T-helper 2 cell (primary cell): Measurements from ENCODE around the gene ASB3.
A peak's percentile ranks its signal among the peaks of the same experiment; 100 is the strongest.
"Not testable (repeated sequence)": the region's sequence is repeated elsewhere in the genome, so short reads cannot be mapped to it uniquely, and the experiment has no call there.

ENCODE experiments used
- DNase-seq, 5 experiments: peaks; one replicate each; pipeline versions ENCODE4 v3.0.0 to v3.0.0-alpha.2; 2012 to 2022

ASB3 gene

DNA sequence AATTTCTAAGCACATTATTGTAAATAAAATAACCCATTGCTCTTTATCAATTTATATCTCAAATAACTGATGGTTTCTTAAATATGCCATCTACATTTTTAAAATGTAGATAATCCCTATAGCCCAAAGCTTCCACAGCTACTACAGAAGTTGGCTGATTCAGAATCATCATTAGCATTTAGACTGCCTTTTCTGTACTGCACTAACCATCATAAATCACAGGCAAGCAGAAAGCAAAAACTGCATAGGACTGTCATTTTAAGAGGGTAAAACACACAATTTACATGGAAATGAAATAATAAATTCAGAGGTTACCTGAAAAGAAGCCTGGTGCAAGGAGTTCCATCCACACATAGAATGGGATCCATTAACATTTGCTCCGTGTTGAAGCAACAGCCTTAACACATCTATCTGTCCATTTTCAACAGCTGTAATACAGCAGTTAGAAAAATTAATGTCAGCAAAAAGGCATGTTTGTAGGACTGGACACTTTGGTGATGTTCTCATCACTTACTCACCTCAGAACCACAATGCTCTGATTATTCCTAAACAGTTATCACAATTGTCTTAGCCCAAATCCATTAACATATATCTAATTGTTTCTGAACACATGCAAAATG lies 57.5 kb downstream of the ASB3 start:
- DNase-seq, result no peak

GRCh38 chr2:53727921-53728320 lies 58.8 kb downstream of the ASB3 start:
- DNase-seq, result no peak

GRCh38 chr2:53725662-53726061 lies 61.1 kb downstream of the ASB3 start:
- DNase-seq, result no peak

DNA sequence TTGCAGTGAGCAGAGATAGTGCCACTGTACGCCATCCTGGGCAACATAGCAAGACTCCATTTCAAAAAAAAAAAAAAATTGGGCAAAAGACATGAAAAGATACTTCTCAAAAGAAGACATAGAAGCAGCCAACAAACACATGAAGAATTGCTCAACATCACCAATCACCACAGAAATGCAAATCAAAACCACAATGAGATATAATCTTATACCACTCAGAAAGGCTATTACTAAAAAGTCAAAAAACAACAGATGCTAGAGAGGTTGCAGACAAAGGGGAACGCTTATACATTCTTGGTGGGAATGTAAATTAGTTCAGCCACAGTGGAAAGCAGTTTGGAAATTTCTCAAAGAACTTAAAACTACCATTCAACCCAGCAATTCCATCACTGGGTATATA lies 62.2 kb downstream of the ASB3 start:
- peak in 1 of 5 experiments; percentile 82 for DNase-seq

- not testable (repeated sequence) for DNase-seq
Observed at GRCh38 chr2:53720944-53721343, 65.8 kb downstream of the ASB3 start.

- DNase-seq, result no peak
Observed at GRCh38 chr2:53715568-53715967, 71.2 kb downstream of the ASB3 start.

- no peak for DNase-seq
Observed at GRCh38 chr2:53711271-53711780, 75.4 kb downstream of the ASB3 start.

DNA sequence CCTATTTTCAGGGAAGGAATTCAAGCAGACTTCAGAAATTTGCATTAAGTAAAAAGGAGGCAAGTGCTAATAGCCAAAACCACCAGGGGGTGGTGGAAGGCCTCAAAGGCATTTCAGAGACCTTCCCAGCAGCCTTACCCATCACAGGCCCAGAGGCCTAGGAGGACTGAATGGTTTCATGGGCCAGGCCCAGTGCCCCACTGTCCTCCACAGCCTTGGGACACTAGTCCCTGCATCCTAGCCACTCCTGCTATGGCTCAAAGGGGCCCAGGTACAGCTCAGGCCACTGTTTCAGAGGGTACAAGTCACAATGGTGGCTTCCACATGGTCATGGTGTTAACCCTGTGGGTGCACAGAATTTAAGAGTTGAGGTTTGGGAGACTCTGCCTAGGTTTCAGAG lies 77.8 kb downstream of the ASB3 start:
- no peak for DNase-seq

- no peak for DNase-seq
Observed at GRCh38 chr2:53701221-53701620, 85.5 kb downstream of the ASB3 start.

- no peak for DNase-seq
Observed at GRCh38 chr2:53697686-53698085, 89.1 kb downstream of the ASB3 start.

DNA sequence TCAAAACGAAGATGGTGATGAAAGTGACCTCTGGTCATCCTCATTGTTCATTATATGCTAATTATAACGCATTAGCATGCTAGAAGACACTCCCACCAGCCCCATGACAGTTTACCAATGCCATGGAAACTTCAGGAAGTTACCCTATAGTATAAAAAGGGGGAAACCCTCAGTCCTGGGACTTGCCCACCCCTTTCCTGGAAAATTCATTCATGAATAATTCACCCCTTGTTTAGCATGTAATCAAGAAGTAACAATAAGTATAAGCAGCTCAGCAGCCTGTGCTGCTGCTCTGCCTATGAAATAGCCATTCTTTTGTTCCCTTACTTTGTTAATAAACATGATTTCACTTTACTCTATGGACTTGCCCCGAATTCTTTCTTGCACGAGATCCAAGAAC lies 89.7 kb downstream of the ASB3 start:
- no peak for DNase-seq

- DNase-seq, result no peak
Observed at GRCh38 chr2:53695575-53695974, 91.2 kb downstream of the ASB3 start.

DNA sequence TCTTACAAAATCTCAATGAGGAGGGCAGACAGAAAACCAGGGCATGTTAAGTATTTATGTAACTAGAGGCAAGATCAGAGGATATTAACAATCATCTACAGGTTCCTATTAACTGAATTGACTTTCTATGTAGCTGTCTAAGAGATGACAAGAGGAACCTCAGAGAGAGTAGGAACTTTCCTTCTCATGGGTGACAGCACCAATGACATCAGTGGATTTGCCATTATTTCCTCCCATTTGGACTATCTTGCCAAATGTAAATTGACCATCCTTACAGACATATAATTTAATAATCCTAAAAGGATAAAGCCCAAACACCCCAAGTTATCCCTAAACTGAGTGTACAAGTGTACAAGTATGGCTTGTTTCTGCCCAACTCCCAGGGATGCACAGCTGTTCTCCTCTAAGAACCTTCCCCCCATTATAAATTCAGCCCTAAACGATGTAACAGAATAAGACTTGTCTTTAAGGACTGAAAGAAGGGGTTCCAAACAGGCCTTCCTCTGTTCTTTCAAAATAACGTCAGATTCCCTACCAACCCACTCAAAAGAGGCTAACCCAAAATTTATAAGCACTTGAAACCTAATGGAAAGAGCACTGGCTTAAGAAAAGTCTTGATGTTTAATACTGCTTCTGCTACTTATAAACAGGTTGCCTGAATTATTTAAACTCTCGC lies 92.5 kb downstream of the ASB3 start:
- DNase-seq, result no peak

DNA sequence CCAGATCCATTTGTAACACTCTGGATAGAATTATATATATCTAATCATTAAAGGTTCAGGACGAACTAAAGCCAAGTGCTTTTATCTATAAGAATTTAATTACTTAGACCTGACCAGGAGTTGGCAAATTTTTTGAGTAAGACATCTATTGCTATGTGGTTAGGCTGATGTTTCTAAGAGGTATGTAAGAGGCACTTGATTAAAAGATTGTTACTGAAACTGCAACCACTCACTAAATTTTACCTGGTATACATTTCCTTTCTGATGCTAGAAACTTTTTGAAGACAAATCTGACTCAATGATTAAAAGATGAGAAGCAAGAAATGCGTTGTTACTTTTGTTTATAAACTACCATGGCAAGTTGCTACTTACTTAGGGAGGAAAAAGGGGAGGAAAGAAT lies 95.9 kb downstream of the ASB3 start:
- peak in 1 of 5 experiments; percentile 68 for DNase-seq

DNA sequence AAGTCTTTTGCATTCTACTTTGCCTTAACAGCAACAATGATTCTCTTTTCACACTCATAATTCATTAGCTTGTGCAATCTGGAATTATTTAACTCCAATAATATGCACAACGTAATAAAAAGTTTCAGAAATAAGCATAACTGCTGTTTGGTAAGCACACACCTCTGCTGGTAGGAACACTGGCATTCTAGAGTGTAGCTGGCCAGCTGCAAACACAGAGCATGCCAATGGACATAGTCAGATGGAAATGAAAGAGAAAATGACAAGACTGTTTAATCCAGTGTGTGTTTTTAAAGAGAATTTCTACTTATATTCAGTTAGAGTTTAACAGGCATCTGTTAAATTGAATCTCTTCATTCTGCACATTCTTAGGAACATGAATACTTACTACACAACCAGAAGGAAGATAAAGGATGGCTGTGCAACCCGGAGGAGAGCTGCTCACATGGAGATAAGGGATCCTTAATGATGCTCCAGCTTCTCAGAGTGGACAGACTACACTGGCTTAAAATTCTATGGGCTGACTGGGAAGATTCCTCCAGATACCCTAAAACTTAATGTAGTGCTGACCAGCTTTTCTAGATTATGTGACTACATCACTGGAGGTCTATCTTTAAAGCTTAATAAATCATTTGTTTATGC lies 113.8 kb downstream of the ASB3 start:
- no peak for DNase-seq

DNA sequence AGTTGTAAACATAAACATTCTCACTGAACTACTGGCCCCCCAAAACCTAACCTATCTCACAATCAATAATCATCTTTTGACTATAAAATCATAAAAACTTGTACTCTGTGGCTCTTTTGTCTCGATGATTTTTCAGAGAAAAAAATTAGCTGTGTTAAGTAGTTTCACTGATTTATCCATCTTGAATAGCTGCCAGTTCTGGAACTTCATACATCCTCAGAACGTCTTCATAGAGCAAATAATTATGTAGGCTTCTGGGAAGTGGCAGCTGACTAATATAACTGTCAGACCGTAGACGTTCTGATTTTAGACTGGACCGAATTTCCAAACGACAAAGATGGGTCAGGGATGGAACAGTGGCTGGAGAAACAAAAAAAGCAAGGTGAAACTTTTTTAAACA lies 116.4 kb downstream of the ASB3 start:
- no peak for DNase-seq

DNA sequence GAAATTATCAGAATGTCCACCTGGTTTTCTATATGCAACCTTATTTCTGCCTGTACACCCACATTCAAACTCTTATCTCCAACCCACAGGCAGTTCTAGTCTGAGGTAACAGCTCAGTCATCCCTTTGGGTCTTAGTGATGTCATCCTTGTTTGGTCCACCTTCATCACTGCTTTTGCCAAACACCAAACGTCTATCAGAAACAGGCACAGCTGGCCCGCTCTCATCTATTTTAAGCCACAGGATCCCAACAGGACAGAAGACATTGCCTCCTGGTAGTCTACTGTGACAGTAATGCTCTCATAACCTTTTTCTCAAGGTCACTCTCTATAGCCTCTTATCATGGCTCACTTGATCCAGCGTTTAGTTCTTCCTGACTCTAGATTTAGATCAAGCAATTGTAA lies 118.1 kb downstream of the ASB3 start:
- no peak for DNase-seq

DNA sequence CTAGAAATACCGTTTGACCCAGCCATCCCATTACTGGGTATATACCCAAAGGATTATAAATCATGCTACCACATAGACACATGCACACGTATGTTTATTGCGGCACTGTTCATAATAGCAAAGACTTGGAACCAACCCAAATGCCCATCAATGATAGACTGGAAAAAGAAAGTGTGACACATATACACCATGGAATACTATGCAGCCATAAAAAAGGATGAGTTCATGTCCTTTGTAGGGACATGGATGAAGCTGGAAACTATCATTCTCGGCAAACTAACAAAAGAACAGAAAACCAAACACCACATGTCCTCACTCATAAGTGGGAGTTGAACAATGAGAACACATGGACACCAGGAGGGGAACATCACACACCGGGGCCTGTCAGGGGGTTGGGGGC lies 119.6 kb downstream of the ASB3 start:
- DNase-seq, result not testable (repeated sequence)

DNA sequence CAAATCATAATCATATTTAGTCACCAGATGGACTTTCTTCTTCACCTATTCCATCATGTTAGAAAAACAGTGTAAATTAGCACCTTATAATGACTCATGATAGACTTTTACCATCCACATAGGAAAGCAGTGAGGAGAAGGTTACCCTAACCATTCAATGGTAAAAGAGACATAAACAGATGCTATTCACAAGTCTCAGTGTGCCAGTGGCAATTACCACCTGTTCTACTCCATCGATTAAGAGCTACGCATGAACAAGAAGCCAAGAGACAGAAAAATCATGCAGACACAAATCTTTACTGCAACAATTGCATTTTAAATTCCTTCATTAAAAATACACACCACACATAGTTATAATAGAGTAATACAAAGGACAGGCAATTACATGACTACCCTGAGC lies 125.9 kb downstream of the ASB3 start:
- no peak for DNase-seq

GRCh38 chr2:53658474-53658873 lies 128.3 kb downstream of the ASB3 start:
- DNase-seq, result not testable (repeated sequence)

- DNase-seq, result no peak
Observed at GRCh38 chr2:53655256-53655655, 131.5 kb downstream of the ASB3 start.

GRCh38 chr2:53654396-53654795 lies 132.4 kb downstream of the ASB3 start:
- DNase-seq, result no peak

DNA sequence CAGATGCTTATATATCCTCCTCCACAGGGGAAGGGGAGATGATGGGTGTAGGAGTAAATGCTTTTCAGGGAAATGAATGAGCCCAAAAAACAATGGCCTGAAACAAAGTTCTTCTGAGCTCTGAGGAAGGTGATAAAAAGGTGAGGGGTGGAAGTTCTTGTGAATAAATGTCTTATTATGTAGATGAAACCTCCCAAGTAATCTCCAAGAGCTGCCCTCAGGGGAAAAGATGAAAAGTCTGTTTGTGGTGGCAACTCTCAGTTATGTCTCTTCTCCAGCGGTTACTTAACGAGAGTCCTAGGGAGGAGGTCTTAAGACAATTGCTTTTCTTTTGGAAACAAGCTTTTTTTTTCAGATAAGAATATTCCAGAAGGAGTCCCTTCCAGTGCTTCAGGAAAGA lies 134.6 kb downstream of the ASB3 start:
- DNase-seq, result no peak

DNA sequence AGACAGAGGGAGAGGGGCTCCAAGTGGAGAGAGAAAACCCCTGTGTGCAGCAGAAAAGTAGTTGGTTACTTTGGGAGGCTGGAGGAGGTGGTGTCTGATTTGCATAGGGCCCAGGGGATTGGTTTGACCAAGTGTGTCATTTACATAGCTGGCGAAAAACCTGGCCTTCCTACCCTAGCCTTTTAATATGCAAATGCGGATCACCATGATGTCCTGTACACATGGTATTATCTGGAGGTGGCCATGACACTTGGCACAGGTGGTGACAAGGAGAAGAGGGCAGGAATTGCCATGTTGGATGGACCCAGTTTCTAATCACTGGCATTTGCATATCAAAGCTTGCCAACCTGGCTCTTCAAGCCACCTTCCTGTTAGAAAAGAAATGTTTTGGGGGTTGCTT lies 140.0 kb downstream of the ASB3 start:
- DNase-seq, result no peak
